ENCODE results near the gene KIAA0930. TPM values are rescaled to one million over a fixed set of nuclear protein-coding genes. Genes with fewer than 3 reads are reported as not detected.

The KIAA0930 gene
- 27.2 TPM for polyA plus RNA-seq (2013)

DNA sequence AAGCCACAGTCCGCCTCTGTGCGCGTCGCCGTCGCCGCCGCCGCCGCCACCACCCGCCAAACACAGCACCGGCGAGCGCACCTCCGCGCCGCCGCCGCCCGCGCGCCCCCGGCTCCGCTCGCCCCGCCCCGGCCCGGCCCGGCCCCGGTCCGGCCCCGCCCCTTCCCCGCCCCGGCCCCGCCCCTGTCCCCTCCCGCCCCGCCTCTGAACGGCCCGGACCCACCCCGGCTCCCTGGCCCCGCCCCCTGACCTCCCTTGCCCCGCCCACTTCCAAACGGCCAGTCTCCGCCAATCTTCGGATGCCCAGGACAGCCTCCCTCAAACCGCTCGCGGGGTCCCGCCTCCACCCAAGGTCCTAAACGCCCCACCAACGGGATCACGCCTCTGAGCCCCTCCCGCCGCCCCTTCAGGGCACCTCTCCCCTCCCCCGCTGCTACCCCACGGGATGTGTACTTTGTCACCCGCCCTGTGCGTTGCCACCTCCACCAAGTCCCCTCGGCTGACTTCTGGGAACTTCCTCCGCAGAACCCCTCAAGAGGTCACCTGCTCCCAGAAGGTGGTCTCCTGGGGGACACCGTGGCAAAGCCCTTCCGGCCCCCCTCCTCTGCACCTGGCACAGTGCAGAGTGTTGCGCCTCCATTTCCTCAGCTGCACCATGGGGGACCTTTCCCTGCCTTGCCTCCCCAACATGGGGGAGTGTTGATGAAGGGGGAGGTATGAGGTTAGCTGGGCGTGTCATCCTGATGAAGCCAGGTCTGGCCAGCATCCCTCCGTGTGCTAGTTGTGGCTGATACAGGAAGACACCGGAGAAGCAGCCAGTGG lies at the start of gene KIAA0930:
TSS of gene KIAA0930 (minus strand) at position 85 of the 822 bp plus-strand sequence. CDS start 191 bp downstream, outside the sequence.
- POLR2A ChIA-PET: interaction anchor here (0.6 kb wide), 1 partner anchor 96 kb away, joined by 3 read pairs; no protein-coding TSS in a partner anchor
- Histone ChIP-seq H3K36me3 (ENCODE audit: control insufficient read depth in 4 of 4, insufficient read depth in 4 of 4, low read length in 3 of 4) (peaks cover 0 to 28% (median 11%) of the 10 kb centered on the region in 4 experiments), H3K27ac (ENCODE audit: insufficient read depth in 1 of 2, low read depth in 1 of 2, low read length in 2 of 2, poor library complexity in 1 of 2, severe bottlenecking in 2 of 2) (no peak within 1 kb of the TSS), H3K4me1 (ENCODE audit: control extremely low read depth in 1 of 4, control insufficient read depth in 4 of 4, insufficient read depth in 4 of 4, low read length in 3 of 4) (peaks cover 4 to 56% (median 43%) of the 10 kb centered on the region in 4 experiments), H3K4me3 (ENCODE audit: control insufficient read depth in 1 of 7, extremely low read depth in 1 of 7, insufficient read depth in 4 of 7, low read depth in 2 of 7, low read length in 6 of 7) (peak within 1 kb of the TSS; percentile 61 to 82 (median 76)), H3K9me3 (ENCODE audit: control extremely low read depth in 1 of 5, control insufficient read depth in 4 of 5, insufficient read depth in 2 of 5, low read depth in 1 of 5, low read length in 4 of 5) (no peaks in the 10 kb centered on the region), H3K27me3 (replicated peaks in 2 of 5; ENCODE audit: control insufficient read depth in 4 of 5, insufficient read depth in 5 of 5, low read length in 4 of 5) (no peaks in the 10 kb centered on the region)
- DNase-seq: peak; percentile 73 to 87 (median 84)
- WGBS (ENCODE audit: insufficient coverage): 1% methylated on average over 18 of the region's 66 CpGs
- CTCF ChIA-PET: interaction anchor here (1.4 kb wide), 1 partner anchor 237 kb away, joined by 3 read pairs; no protein-coding TSS in a partner anchor

DNA sequence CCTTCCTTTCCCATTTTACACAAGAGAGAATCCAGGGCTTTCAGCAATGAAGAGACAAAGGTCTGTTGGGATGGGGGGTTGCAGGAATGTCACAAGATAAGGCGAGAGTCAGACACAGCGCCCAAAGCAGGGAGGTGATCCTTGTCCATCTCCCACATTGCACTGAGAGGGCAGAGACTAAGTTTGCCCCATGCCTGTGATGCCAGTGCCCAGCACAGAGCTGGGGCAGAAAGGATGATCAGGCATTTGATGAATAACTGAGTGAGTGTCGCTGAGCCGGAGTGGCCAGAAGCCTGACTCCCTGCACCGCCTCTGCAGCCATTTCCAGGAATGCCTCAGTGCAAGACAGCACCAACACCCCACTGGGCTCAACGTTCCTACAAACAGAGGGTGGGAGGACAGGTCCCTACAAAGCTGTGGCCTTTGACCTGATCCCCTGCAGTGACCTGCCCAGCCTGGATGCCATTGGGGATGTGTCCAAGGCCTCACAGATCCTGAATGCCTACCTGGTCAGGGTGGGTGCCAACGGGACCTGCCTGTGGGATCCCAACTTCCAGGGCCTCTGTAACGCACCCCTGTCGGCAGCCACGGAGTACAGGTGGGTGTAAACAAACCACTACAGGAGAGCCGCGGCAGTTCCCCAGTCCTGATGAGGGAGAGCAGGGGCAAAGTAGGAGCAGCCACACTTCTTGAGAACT lies 46.3 kb upstream of the KIAA0930 start:
- no peak for DNase-seq
- ChIA-PET POLR2A (no interaction called here), CTCF (interaction anchor here (0.6 to 1.0 kb wide), 2 partner anchors 21 to 151 kb away, joined by 3 to 4 read pairs; no protein-coding TSS in a partner anchor)

DNA sequence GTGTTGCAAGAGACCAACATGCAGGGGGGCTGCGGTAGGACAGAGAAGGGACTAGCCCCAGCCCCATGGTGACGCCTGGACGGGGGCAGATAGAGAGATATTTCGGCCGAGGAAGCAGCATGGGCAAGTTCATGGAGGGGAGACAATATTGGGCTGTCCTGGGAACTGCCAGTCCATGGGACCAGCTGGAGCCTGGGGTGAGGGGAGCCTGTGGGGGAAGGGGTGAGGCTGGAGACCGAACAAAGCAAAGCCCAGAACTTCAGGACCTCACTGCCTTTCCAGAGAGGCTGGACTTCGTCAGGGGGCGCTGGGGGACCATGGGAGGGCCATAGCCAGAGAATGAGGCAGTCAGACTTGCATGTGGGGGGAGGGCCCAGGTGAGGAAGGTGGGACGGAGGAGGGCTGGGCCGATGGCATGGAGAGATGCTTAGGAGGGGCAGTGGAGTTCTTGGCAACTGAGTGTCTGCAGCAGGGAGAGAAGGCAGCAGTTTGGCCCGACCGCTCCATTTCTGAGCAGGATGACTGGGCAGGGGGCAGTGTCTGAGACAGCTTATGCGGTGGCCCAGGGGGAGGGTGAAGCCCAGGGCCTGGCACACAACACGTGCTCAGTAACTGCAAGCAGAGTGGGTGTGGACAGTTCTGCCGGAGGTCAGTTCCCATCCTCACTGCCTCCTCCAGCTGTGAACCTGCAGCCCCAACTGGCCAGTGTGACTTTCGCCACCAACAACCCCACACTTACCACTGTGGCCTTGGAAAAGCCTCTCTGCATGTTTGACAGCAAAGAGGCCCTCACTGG lies 44.8 kb upstream of the KIAA0930 start:
- Histone ChIP-seq H3K4me3 (ENCODE audit: control insufficient read depth in 1 of 7, extremely low read depth in 1 of 7, insufficient read depth in 4 of 7, low read depth in 2 of 7, low read length in 6 of 7) (peak overlapping the region in 1 of 7 experiments; percentile 57), H3K4me1 (ENCODE audit: control extremely low read depth in 1 of 4, control insufficient read depth in 4 of 4, insufficient read depth in 4 of 4, low read length in 3 of 4) (peaks cover 0 to 13% (median 10%) of the 10 kb centered on the region in 4 experiments), H3K27ac (ENCODE audit: insufficient read depth in 1 of 2, low read depth in 1 of 2, low read length in 2 of 2, poor library complexity in 1 of 2, severe bottlenecking in 2 of 2) (no peak overlapping the region), H3K9me3 (ENCODE audit: control extremely low read depth in 1 of 5, control insufficient read depth in 4 of 5, insufficient read depth in 2 of 5, low read depth in 1 of 5, low read length in 4 of 5) (no peaks in the 10 kb centered on the region), H3K27me3 (replicated peaks in 2 of 5; ENCODE audit: control insufficient read depth in 4 of 5, insufficient read depth in 5 of 5, low read length in 4 of 5) (peaks cover 0 to 21% (median 13%) of the 10 kb centered on the region in 5 experiments), H3K36me3 (ENCODE audit: control insufficient read depth in 4 of 4, insufficient read depth in 4 of 4, low read length in 3 of 4) (no peaks in the 10 kb centered on the region)
- ChIA-PET CTCF (interaction anchor here (1.5 to 1.9 kb wide), 2 partner anchors 15 to 21 kb away, joined by 5 read pairs; no protein-coding TSS in a partner anchor), POLR2A (no interaction called here)
- no peak for DNase-seq
- WGBS (ENCODE audit: insufficient coverage): 75% methylated on average over 14 of the region's 16 CpGs

More for the DNA sequence above, 46.3 kb upstream of the KIAA0930 start:
- Histone ChIP-seq H3K4me1 (ENCODE audit: control extremely low read depth in 1 of 4, control insufficient read depth in 4 of 4, insufficient read depth in 4 of 4, low read length in 3 of 4) (peaks cover 0 to 13% (median 10%) of the 10 kb centered on the region in 4 experiments), H3K27me3 (replicated peaks in 2 of 5; ENCODE audit: control insufficient read depth in 4 of 5, insufficient read depth in 5 of 5, low read length in 4 of 5) (peaks cover 0 to 21% (median 13%) of the 10 kb centered on the region in 5 experiments), H3K4me3 (ENCODE audit: control insufficient read depth in 1 of 7, extremely low read depth in 1 of 7, insufficient read depth in 4 of 7, low read depth in 2 of 7, low read length in 6 of 7) (no peak overlapping the region), H3K36me3 (ENCODE audit: control insufficient read depth in 4 of 4, insufficient read depth in 4 of 4, low read length in 3 of 4) (no peaks in the 10 kb centered on the region), H3K9me3 (ENCODE audit: control extremely low read depth in 1 of 5, control insufficient read depth in 4 of 5, insufficient read depth in 2 of 5, low read depth in 1 of 5, low read length in 4 of 5) (no peaks in the 10 kb centered on the region), H3K27ac (ENCODE audit: insufficient read depth in 1 of 2, low read depth in 1 of 2, low read length in 2 of 2, poor library complexity in 1 of 2, severe bottlenecking in 2 of 2) (no peak overlapping the region)
- WGBS (ENCODE audit: insufficient coverage): 98% methylated on average over 12 of the region's 12 CpGs

DNA sequence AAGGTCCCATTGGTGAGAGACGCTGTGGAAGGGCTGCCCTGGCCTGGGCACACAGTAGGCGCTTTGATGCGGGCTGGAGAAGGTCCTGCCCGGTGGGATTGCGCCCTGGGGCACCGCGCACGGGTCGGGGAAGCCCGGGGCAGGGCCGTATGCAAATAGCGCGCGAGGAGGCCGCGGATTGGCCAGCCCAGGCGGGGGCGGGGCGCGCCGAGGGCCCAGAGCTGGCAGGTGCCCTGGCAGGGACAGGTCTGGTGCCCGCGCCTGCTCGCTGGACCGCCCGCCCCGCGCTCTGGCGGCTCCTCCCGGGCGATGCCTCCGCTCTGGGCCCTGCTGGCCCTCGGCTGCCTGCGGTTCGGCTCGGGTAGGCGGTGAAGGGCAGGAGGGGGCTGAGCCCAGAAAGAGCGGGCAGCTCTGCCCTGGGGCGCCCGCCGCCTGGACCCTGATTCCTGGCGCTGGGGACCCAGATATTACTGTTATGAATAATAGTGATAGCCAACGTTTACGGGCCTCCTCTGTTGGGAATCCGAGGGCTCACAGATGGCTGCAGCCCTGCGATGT lies 44.1 kb upstream of the KIAA0930 start, which contains the start of gene UPK3A:
TSS of gene UPK3A (plus strand) at position 245 of the 558 bp plus-strand sequence. CDS start at position 310, 65 bp downstream.
- ChIA-PET CTCF (interaction anchor here (1.5 to 1.9 kb wide), 2 partner anchors 14 to 22 kb away, joined by 5 read pairs; no protein-coding TSS in a partner anchor), POLR2A (no interaction called here)
- H3K4me1 ChIP-seq (ENCODE audit: control extremely low read depth in 1 of 4, control insufficient read depth in 4 of 4, insufficient read depth in 4 of 4, low read length in 3 of 4): peaks cover 0 to 18% (median 16%) of the 10 kb centered on the region in 4 experiments
- peak in 2 of 3 donors; percentile 71 to 76 for DNase-seq
- 4% methylated on average over 34 of the region's 46 CpGs for WGBS (ENCODE audit: insufficient coverage)
- peaks cover 0 to 21% (median 13%) of the 10 kb centered on the region in 5 experiments for H3K27me3 ChIP-seq (replicated peaks in 2 of 5; ENCODE audit: control insufficient read depth in 4 of 5, insufficient read depth in 5 of 5, low read length in 4 of 5)
- peak within 1 kb of the TSS in 3 of 7 experiments; percentile 40 to 57 (median 48) for H3K4me3 ChIP-seq (ENCODE audit: control insufficient read depth in 1 of 7, extremely low read depth in 1 of 7, insufficient read depth in 4 of 7, low read depth in 2 of 7, low read length in 6 of 7)
- H3K36me3 ChIP-seq (ENCODE audit: control insufficient read depth in 4 of 4, insufficient read depth in 4 of 4, low read length in 3 of 4): no peaks in the 10 kb centered on the region
- no peak within 1 kb of the TSS for H3K27ac ChIP-seq (ENCODE audit: insufficient read depth in 1 of 2, low read depth in 1 of 2, low read length in 2 of 2, poor library complexity in 1 of 2, severe bottlenecking in 2 of 2)
- H3K9me3 ChIP-seq (ENCODE audit: control extremely low read depth in 1 of 5, control insufficient read depth in 4 of 5, insufficient read depth in 2 of 5, low read depth in 1 of 5, low read length in 4 of 5): no peaks in the 10 kb centered on the region

DNA sequence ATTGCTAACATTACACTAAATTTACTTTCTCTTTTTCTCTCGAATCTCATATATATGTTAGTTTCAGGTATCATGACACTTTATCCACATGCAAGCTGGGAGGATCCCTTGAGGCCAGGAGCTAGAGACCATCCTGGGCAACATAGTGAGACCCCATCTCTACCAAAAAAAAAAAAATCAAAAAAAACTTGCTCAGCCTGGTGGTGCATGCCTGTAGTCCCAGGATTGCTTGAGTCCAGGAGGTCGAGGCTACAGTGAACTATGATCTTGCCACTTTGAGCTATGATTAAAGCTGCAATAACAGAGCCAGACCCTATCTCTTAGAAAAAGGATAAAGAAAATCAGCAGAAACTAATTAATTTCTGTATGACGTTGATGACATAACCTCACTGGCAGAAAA lies 40.3 kb upstream of the KIAA0930 start:
- Histone ChIP-seq H3K4me3 (ENCODE audit: control insufficient read depth in 1 of 7, extremely low read depth in 1 of 7, insufficient read depth in 4 of 7, low read depth in 2 of 7, low read length in 6 of 7) (no peak overlapping the region), H3K27me3 (replicated peaks in 2 of 5; ENCODE audit: control insufficient read depth in 4 of 5, insufficient read depth in 5 of 5, low read length in 4 of 5) (peaks cover 0 to 21% (median 10%) of the 10 kb centered on the region in 5 experiments), H3K36me3 (ENCODE audit: control insufficient read depth in 4 of 4, insufficient read depth in 4 of 4, low read length in 3 of 4) (no peaks in the 10 kb centered on the region), H3K4me1 (ENCODE audit: control extremely low read depth in 1 of 4, control insufficient read depth in 4 of 4, insufficient read depth in 4 of 4, low read length in 3 of 4) (peaks cover 0 to 19% (median 16%) of the 10 kb centered on the region in 4 experiments), H3K9me3 (ENCODE audit: control extremely low read depth in 1 of 5, control insufficient read depth in 4 of 5, insufficient read depth in 2 of 5, low read depth in 1 of 5, low read length in 4 of 5) (no peaks in the 10 kb centered on the region), H3K27ac (ENCODE audit: insufficient read depth in 1 of 2, low read depth in 1 of 2, low read length in 2 of 2, poor library complexity in 1 of 2, severe bottlenecking in 2 of 2) (no peak overlapping the region)
- CTCF ChIA-PET: interaction anchor here (1.8 kb wide), 1 partner anchor 9 kb away, joined by 5 read pairs; no protein-coding TSS in a partner anchor
- DNase-seq: no peak
- POLR2A ChIA-PET: no interaction called here
- 100% methylated on average over 2 of the region's 3 CpGs for WGBS (ENCODE audit: insufficient coverage)

DNA sequence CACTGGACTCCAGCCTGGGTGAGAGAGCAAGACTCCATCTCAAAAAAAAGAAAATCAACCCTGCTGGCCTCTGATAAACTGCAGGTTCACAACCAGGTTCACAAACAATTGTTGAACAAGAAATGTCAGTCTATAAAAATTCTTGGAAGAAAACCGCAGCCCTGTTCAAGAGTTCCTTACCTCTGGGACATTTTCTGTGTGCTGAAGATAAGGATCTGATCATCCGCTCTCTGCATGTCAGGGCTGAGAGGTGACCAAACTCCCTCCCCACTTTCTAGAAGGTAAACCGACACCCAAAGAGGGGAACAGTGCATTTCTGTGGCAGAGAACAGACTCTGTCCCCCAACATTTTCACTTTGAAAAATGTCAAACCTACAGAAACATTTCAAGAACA lies 39.9 kb upstream of the KIAA0930 start:
- Histone ChIP-seq H3K27ac (ENCODE audit: insufficient read depth in 1 of 2, low read depth in 1 of 2, low read length in 2 of 2, poor library complexity in 1 of 2, severe bottlenecking in 2 of 2) (no peak overlapping the region), H3K9me3 (ENCODE audit: control extremely low read depth in 1 of 5, control insufficient read depth in 4 of 5, insufficient read depth in 2 of 5, low read depth in 1 of 5, low read length in 4 of 5) (no peaks in the 10 kb centered on the region), H3K36me3 (ENCODE audit: control insufficient read depth in 4 of 4, insufficient read depth in 4 of 4, low read length in 3 of 4) (no peaks in the 10 kb centered on the region), H3K4me3 (ENCODE audit: control insufficient read depth in 1 of 7, extremely low read depth in 1 of 7, insufficient read depth in 4 of 7, low read depth in 2 of 7, low read length in 6 of 7) (no peak overlapping the region), H3K27me3 (replicated peaks in 2 of 5; ENCODE audit: control insufficient read depth in 4 of 5, insufficient read depth in 5 of 5, low read length in 4 of 5) (peaks cover 0 to 17% (median 10%) of the 10 kb centered on the region in 5 experiments), H3K4me1 (ENCODE audit: control extremely low read depth in 1 of 4, control insufficient read depth in 4 of 4, insufficient read depth in 4 of 4, low read length in 3 of 4) (peaks cover 0 to 19% (median 16%) of the 10 kb centered on the region in 4 experiments)
- POLR2A ChIA-PET: no interaction called here
- WGBS (ENCODE audit: insufficient coverage): 83% methylated on average over 2 of the region's 3 CpGs
- CTCF ChIA-PET: no interaction called here
- DNase-seq: no peak

Data from common myeloid progenitor, CD34-positive (primary cell).